CD4-positive, CD25-positive, alpha-beta regulatory T cell (primary cell): ENCODE data around the gene TFEB. TPM values are rescaled to one million over a fixed set of nuclear protein-coding genes. Genes with fewer than 3 reads are reported as not detected.

Experiments used
- ATAC-seq, 2 donors: fragments of 150-1000 bp; cut with Tn5 transposase; one replicate each; pipeline ENCODE4 v1.10.0; 2021; ENCODE audit warnings: low read depth in 2 of 2, moderate number of reproducible peaks in 2 of 2, moderate library complexity in 1 of 2
- DNase-seq, 3 donors: peaks; one replicate each; pipeline versions ENCODE4 v3.0.0 to v3.0.0-alpha.2; 2012 to 2022; ENCODE audit warnings: mixed read lengths in 1 of 3
- H3K27ac ChIP-seq: one replicate; pipeline ENCODE4 v1.7.0; 2013; ENCODE audit warnings: mild to moderate bottlenecking, low read length; ENCODE audit not compliant: insufficient read depth, poor library complexity, severe bottlenecking
- H3K27me3 ChIP-seq: one replicate; pipeline ENCODE4 v1.7.0; 2013; ENCODE audit warnings: low read length; ENCODE audit not compliant: control insufficient read depth, insufficient read depth
- H3K36me3 ChIP-seq: one replicate; pipeline ENCODE4 v1.7.0; 2013; ENCODE audit warnings: mild to moderate bottlenecking, low read length, moderate library complexity; ENCODE audit not compliant: control insufficient read depth, insufficient read depth
- H3K4me1 ChIP-seq: 2 replicates; pipeline ENCODE4 v1.7.0; 2013; ENCODE audit warnings: mild to moderate bottlenecking, low read length; ENCODE audit not compliant: insufficient read depth, control insufficient read depth, poor library complexity, severe bottlenecking
- H3K4me3 ChIP-seq: one replicate; pipeline ENCODE4 v1.7.0; 2013; ENCODE audit warnings: low read depth, mild to moderate bottlenecking, low read length, moderate library complexity
- H3K9me3 ChIP-seq, 2 experiments: 1 replicate in 1 of 2; 2 replicates in 1 of 2; pipeline ENCODE4 v1.7.0; 2013; ENCODE audit warnings: low read length in 2 of 2, mild to moderate bottlenecking in 1 of 2, moderate library complexity in 1 of 2; ENCODE audit not compliant: control insufficient read depth in 2 of 2
- H3K27ac Mint-ChIP-seq, 3 donors: one replicate each; pipeline ENCODE4 v1.8.0; 2020 to 2022; ENCODE audit warnings: mild to moderate bottlenecking in 3 of 3, mixed read lengths in 3 of 3, moderate library complexity in 2 of 3
- H3K27me3 Mint-ChIP-seq: one replicate; pipeline ENCODE4 v1.8.0; 2022; ENCODE audit warnings: mild to moderate bottlenecking, mixed read lengths
- H3K36me3 Mint-ChIP-seq: one replicate; pipeline ENCODE4 v1.8.0; 2020; ENCODE audit warnings: mixed read lengths
- H3K4me1 Mint-ChIP-seq, 4 donors: one replicate each; pipeline ENCODE4 v1.8.0; 2020 to 2022; ENCODE audit warnings: mixed read lengths in 4 of 4, mild to moderate bottlenecking in 1 of 4
- H3K4me3 Mint-ChIP-seq, 4 donors: one replicate each; pipeline ENCODE4 v1.8.0; 2020 to 2022; ENCODE audit warnings: mild to moderate bottlenecking in 4 of 4, mixed read lengths in 4 of 4, moderate library complexity in 3 of 4
- H3K9me3 Mint-ChIP-seq, 7 donors: one replicate each; pipeline ENCODE4 v1.8.0; 2020 to 2022; ENCODE audit warnings: mixed read lengths in 7 of 7, mild to moderate bottlenecking in 3 of 7, moderate library complexity in 2 of 7
- polyA plus RNA-seq, 4 donors: library from polyadenylated mRNA; unstranded; fragments of 300-500 nt; fragmentation: Illumina TruSeq; gene quantifications; one replicate each; pipeline ENCODE4 v1.2.3, GENCODE V29; 2021
- total RNA-seq: library from RNA; stranded (reverse); gene quantifications from one replicate; pipeline ENCODE4 v1.2.3, GENCODE V29; 2022

Gene TFEB
- total and polyA plus RNA-seq, 5 donors from 2014 or later, result 8.0 to 26.7 (median 9.4) TPM

- no peak overlapping the region for H3K4me3 Mint-ChIP-seq
- H3K4me1 Mint-ChIP-seq, result peaks cover 0 to 8% (median 1%) of the 10 kb centered on the region in 4 donors
- no peak overlapping the region for H3K27ac Mint-ChIP-seq
- no peak overlapping the region for H3K4me3 ChIP-seq
- DNase-seq (no peak), ATAC-seq (no peak)
- no peaks in the 10 kb centered on the region for H3K9me3 Mint-ChIP-seq
- H3K27me3 Mint-ChIP-seq, result no peaks in the 10 kb centered on the region
- no peaks in the 10 kb centered on the region for H3K36me3 Mint-ChIP-seq
- H3K36me3 ChIP-seq, result no peaks in the 10 kb centered on the region
- H3K27ac ChIP-seq, result no peak overlapping the region
- no peaks in the 10 kb centered on the region for H3K9me3 ChIP-seq
- no peaks in the 10 kb centered on the region for H3K27me3 ChIP-seq
- H3K4me1 ChIP-seq, result peaks cover 6% of the 10 kb centered on the region
These were observed 3.6 kb upstream of the TFEB start for GRCh38 chr6:41739041-41739440.

- Mint-ChIP-seq H3K9me3 (no peaks in the 10 kb centered on the region), H3K4me3 (peak overlapping the region in 2 of 4 donors; percentile 4 to 70), H3K36me3 (no peaks in the 10 kb centered on the region), H3K27me3 (no peaks in the 10 kb centered on the region), H3K4me1 (peaks cover 0 to 21% (median 5%) of the 10 kb centered on the region in 4 donors), H3K27ac (no peak overlapping the region)
- Histone ChIP-seq H3K4me3 (no peak overlapping the region), H3K36me3 (no peaks in the 10 kb centered on the region), H3K27me3 (no peaks in the 10 kb centered on the region), H3K4me1 (peaks cover 19% of the 10 kb centered on the region), H3K27ac (no peak overlapping the region), H3K9me3 (no peaks in the 10 kb centered on the region)
- ATAC-seq (no peak), DNase-seq (no peak)
These were observed 2.3 kb upstream of the TFEB start for GRCh38 chr6:41737591-41738130.

DNA sequence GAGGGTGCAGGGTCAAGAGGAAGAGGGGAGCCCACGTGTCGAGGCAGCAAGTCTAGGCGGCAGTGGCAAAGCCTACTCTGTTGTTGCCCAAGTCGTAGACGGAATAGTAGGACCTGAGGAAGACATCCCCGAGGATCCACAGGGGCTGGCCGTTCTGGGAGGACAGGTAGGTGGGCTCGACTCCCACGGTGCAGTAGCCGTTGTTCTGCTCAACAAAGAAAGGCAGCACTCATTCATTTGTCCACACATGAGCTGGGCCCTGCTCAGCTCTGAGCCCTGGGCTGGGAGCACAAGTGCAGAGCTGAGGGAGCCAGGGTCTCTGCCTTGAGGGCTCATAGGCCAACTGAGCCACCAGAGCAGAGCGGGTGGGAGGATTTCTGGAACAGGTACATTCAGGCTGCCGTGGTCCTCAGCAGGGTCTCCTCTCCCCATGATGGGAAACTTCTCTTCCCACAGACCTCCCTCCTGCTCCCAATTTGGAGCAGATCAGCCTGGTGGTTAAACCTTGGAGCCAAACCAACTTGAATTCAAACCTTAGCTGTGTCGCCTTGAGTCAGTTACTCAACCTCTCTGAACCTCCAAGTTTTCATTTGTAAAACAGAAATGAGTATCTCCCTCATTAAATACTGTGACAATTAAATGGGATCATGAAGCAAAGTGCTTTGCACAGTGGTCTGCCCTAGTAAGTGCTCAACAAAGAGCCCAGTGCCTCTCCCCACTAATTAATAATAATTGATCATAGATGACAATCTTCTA, 1.6 kb upstream of the TFEB start:
- Mint-ChIP-seq H3K4me1 (peaks cover 0 to 26% (median 9%) of the 10 kb centered on the region in 4 donors), H3K9me3 (no peaks in the 10 kb centered on the region), H3K4me3 (peak overlapping the region in 2 of 4 donors; percentile 4 to 70), H3K36me3 (no peaks in the 10 kb centered on the region), H3K27ac (no peak overlapping the region), H3K27me3 (no peaks in the 10 kb centered on the region)
- no peaks in the 10 kb centered on the region for H3K36me3 ChIP-seq
- ATAC-seq (no peak), DNase-seq (no peak)
- no peaks in the 10 kb centered on the region for H3K9me3 ChIP-seq
- no peak overlapping the region for H3K27ac ChIP-seq
- H3K27me3 ChIP-seq, result no peaks in the 10 kb centered on the region
- peaks cover 26% of the 10 kb centered on the region for H3K4me1 ChIP-seq
- no peak overlapping the region for H3K4me3 ChIP-seq

DNA sequence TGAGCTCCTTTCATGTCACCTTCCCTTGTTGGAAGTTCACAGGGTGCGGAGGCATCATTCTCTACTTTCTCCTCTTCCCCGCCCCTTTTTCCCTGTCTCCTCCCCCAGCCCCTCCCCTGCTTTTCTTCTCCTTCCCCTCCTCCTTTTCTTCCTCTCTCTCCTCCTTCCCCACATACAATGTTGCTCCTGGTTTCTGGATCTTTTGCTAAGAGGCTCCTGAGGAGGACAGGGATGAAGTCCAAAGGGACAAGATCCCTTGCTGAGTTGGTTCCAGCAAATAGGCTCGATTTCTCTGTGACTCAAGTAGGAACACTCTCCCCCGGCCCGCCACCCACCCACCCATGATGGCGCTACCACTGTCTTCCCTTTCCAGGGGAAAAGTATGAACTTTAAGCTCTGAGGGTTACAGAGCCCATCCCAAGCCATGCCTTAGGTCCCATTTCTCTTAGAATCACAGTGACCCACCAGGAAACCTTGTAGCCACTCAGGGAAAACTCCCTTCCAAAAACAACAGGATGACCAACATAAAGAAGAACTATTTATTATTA, 852 bp upstream of the TFEB start:
- H3K27me3 ChIP-seq, result no peaks in the 10 kb centered on the region
- DNase-seq (no peak), ATAC-seq (no peak)
- Mint-ChIP-seq H3K27ac (peak overlapping the region in 1 of 3 donors; percentile 26), H3K4me3 (peak overlapping the region; percentile 84 to 92 (median 88)), H3K36me3 (no peaks in the 10 kb centered on the region), H3K9me3 (no peaks in the 10 kb centered on the region), H3K4me1 (peaks cover 0 to 32% (median 12%) of the 10 kb centered on the region in 4 donors), H3K27me3 (no peaks in the 10 kb centered on the region)
- H3K4me1 ChIP-seq, result peaks cover 33% of the 10 kb centered on the region
- no peaks in the 10 kb centered on the region for H3K9me3 ChIP-seq
- H3K27ac ChIP-seq, result no peak overlapping the region
- no peaks in the 10 kb centered on the region for H3K36me3 ChIP-seq
- no peak overlapping the region for H3K4me3 ChIP-seq

GRCh38 chr6:41734666-41735426, 562 bp downstream of the TFEB start:
- peak overlapping the region; percentile 72 to 92 (median 86) for H3K4me3 Mint-ChIP-seq
- H3K27me3 Mint-ChIP-seq, result no peaks in the 10 kb centered on the region
- Histone ChIP-seq H3K27me3 (no peaks in the 10 kb centered on the region), H3K4me3 (no peak overlapping the region), H3K27ac (peak overlapping the region; percentile 86), H3K4me1 (peaks cover 38% of the 10 kb centered on the region), H3K36me3 (no peaks in the 10 kb centered on the region), H3K9me3 (no peaks in the 10 kb centered on the region)
- H3K4me1 Mint-ChIP-seq, result peaks cover 0 to 45% (median 22%) of the 10 kb centered on the region in 4 donors
- ATAC-seq, result peak; percentile 45 to 47
- peak; percentile 58 to 77 (median 69) for DNase-seq
- peak overlapping the region in 2 of 3 donors; percentile 48 to 65 for H3K27ac Mint-ChIP-seq
- no peaks in the 10 kb centered on the region for H3K36me3 Mint-ChIP-seq
- no peaks in the 10 kb centered on the region for H3K9me3 Mint-ChIP-seq

DNA sequence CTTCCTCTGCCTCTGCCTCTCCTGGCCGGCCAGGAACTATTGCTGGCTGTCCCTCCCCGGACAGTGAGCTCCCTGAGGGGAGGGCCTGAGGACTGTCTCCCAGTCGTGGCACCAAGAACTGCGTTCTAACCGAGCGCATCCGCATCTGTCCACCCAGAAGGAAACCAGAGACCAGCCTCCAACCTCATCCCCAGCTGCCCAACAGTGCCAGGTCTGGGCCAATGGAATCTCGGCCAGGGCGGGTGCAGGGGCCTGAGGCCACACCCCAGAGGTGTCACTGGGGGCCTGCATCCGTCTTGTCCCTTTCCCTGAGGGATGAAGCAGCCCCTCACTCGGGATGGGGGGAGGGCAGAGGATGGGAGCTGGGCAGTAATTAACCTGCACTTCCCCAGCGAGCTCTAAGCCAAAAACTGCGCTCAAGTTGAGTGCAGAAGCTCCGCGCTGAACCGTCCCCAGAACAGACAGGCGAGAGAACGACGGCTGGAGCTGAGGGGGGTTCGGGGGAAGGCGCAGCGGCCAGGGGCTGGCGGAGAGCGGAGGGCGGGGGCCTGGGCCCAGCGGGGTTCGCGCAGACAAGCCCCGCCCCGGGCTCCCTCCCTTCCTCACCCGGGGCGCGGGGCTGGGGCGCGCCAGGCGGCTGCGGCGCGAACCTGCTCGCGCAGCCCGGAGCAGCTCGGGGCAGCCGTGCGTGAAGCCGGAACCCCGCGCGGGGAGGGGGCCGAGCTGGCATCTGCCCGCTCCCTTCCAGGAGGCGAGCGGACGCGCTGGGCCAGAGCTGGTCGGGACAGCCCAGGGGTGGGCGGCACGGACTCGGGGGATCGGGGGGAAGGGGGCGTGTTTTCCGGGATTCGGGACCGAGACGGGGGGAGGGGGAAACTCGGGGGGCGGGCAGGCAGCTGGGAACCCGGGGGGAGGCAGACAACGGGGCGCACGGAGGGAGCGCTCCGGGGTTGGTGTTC, 1.4 kb downstream of the TFEB start:
- peak; percentile 55 to 63 for ATAC-seq
- Mint-ChIP-seq H3K36me3 (no peaks in the 10 kb centered on the region), H3K4me3 (peak overlapping the region; percentile 78 to 87 (median 84)), H3K9me3 (no peaks in the 10 kb centered on the region), H3K4me1 (peaks cover 0 to 53% (median 23%) of the 10 kb centered on the region in 4 donors), H3K27ac (peak overlapping the region; percentile 48 to 79 (median 68)), H3K27me3 (no peaks in the 10 kb centered on the region)
- Histone ChIP-seq H3K27ac (peak overlapping the region; percentile 86), H3K27me3 (no peaks in the 10 kb centered on the region), H3K4me1 (peaks cover 38% of the 10 kb centered on the region), H3K36me3 (peaks cover 2% of the 10 kb centered on the region), H3K4me3 (peak overlapping the region; percentile 34), H3K9me3 (no peaks in the 10 kb centered on the region)
- peak; percentile 68 to 83 (median 72) for DNase-seq

DNA sequence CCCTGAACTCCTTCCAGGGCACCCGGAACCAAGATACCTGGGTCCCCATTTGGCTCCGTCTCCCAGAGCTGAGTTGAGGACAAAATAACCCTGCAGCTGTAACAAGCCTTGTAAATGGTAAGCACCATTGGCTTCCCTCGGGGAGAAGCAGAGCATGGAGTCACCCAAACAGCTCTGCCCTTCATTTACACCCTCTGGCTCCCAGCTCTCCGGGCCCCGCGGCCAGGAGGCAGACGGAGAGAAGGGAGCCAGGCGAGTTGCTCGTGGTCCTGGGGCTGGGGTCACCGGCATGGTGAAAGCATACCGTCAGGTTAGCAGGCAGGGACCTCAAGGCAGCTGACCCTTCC, 2.1 kb downstream of the TFEB start:
- no peaks in the 10 kb centered on the region for H3K9me3 ChIP-seq
- H3K4me1 ChIP-seq, result peaks cover 38% of the 10 kb centered on the region
- Mint-ChIP-seq H3K27me3 (no peaks in the 10 kb centered on the region), H3K4me1 (peaks cover 0 to 60% (median 23%) of the 10 kb centered on the region in 4 donors), H3K36me3 (no peaks in the 10 kb centered on the region), H3K4me3 (peak overlapping the region; percentile 78 to 87 (median 84)), H3K9me3 (no peaks in the 10 kb centered on the region), H3K27ac (peak overlapping the region; percentile 68 to 91 (median 79))
- H3K27ac ChIP-seq, result peak overlapping the region; percentile 86
- H3K36me3 ChIP-seq, result peaks cover 2% of the 10 kb centered on the region
- peak overlapping the region; percentile 34 for H3K4me3 ChIP-seq
- ATAC-seq (no peak), DNase-seq (peak in 2 of 3 donors; percentile 4 to 6)
- no peaks in the 10 kb centered on the region for H3K27me3 ChIP-seq
